ENCODE data around the gene MYO9A.

DNA sequence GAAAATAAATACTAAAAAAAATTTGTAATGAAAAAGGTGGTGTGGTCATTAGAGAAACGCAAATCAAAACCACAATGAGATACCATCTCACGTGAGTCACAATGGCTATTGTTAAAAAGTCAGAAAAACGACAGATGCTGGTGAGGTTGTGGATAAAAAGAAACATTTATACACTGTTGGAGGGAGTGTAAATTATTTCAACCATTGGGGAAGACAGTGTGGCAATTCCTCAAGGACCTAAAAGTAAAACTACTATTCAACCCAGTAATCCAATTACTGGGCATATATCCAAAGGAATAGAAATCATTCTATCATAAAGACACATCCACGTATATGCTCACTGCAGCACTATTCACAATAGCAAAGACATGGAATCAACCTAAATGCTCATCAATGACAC lies 120.3 kb downstream of the MYO9A start:
- TF ChIP-seq, protein P1, sequence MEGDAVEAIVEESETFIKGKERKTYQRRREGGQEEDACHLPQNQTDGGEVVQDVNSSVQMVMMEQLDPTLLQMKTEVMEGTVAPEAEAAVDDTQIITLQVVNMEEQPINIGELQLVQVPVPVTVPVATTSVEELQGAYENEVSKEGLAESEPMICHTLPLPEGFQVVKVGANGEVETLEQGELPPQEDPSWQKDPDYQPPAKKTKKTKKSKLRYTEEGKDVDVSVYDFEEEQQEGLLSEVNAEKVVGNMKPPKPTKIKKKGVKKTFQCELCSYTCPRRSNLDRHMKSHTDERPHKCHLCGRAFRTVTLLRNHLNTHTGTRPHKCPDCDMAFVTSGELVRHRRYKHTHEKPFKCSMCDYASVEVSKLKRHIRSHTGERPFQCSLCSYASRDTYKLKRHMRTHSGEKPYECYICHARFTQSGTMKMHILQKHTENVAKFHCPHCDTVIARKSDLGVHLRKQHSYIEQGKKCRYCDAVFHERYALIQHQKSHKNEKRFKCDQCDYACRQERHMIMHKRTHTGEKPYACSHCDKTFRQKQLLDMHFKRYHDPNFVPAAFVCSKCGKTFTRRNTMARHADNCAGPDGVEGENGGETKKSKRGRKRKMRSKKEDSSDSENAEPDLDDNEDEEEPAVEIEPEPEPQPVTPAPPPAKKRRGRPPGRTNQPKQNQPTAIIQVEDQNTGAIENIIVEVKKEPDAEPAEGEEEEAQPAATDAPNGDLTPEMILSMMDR (IDR thresholded peaks at IDR 0.05), result no peak
- TF ChIP-seq POLR2A (IDR thresholded peaks at IDR 0.05) (no peak), EP300 (IDR thresholded peaks at IDR 0.05) (no peak)
